ENCODE data around the gene BIRC3. TPM values are rescaled to one million over a fixed set of nuclear protein-coding genes. Genes with fewer than 3 reads are reported as not detected.
A peak's percentile ranks its signal among the peaks of the same experiment; 100 is the strongest.
"Not testable (repeated sequence)": the region's sequence is repeated elsewhere in the genome, so short reads cannot be mapped to it uniquely, and the experiment has no call there.

The BIRC3 gene
- total RNA-seq, 1 donor from 2014 or later = 7.1 TPM

- Histone ChIP-seq H3K9me3 (no peaks in the 10 kb centered on the region), H3K27ac (no peak overlapping the region), H3K36me3 (peaks cover 0 to 24% of the 10 kb centered on the region in 2 donors)
Observed at GRCh38 chr11:102331341-102331740, 14.1 kb downstream of the BIRC3 start.

DNA sequence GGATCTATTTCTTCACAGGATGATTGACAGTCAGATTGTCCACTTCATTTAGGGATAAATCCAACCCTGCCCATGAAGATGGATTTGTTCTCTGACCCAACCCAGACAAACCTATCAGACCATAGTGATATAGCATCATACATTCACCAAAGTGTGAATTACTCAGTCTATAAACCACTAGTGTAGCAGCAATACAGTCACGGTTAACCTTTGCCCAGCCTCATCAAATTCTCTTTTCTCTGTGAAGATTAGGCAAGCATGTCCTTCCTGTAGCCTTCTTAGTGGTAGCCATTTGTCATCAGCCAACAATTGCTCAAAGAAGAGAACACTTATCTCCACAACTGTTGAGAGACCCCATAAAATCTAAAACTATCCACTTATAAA is 15.3 kb downstream of the BIRC3 start:
- intact Hi-C loops (cut with DNase I) = no loop called here
- no peak for TF ChIP-seq CTCF (IDR thresholded peaks at IDR 0.05)
- no peak for TF ChIP-seq POLR2A (IDR thresholded peaks at IDR 0.05)
- TF ChIP-seq POLR2AphosphoS5 (IDR thresholded peaks at IDR 0.05; ENCODE audit: insufficient read depth in 1 of 2, low read depth in 1 of 2) = no peak
- Histone ChIP-seq H3K4me3 (no peak overlapping the region), H3K36me3 (peaks cover 0 to 16% of the 10 kb centered on the region in 2 donors), H3K27me3 (no peaks in the 10 kb centered on the region), H3K27ac (no peak overlapping the region), H3K9me3 (no peaks in the 10 kb centered on the region), H3K4me1 (no peaks in the 10 kb centered on the region)
- no peak for DNase-seq (ENCODE audit: extremely low spot score in 2 of 2)

More at GRCh38 chr11:102331341-102331740, 14.1 kb downstream of the BIRC3 start:
- intact Hi-C loops (cut with DNase I) = no loop called here
- TF ChIP-seq POLR2A (IDR thresholded peaks at IDR 0.05) (no peak), POLR2AphosphoS5 (IDR thresholded peaks at IDR 0.05; ENCODE audit: insufficient read depth in 1 of 2, low read depth in 1 of 2) (no peak), CTCF (IDR thresholded peaks at IDR 0.05) (no peak)
- Histone ChIP-seq H3K4me1 (no peaks in the 10 kb centered on the region), H3K27me3 (no peaks in the 10 kb centered on the region), H3K4me3 (no peak overlapping the region)
- DNase-seq (ENCODE audit: extremely low spot score in 2 of 2) = no peak

- H3K36me3 ChIP-seq = no peaks in the 10 kb centered on the region
- no peak for DNase-seq (ENCODE audit: extremely low spot score in 2 of 2)
- H3K4me1 ChIP-seq = no peaks in the 10 kb centered on the region
- H3K27ac ChIP-seq = no peak overlapping the region
- intact Hi-C loops (cut with DNase I) = no loop called here
- no peaks in the 10 kb centered on the region for H3K27me3 ChIP-seq
- no peak overlapping the region for H3K4me3 ChIP-seq
- TF ChIP-seq CTCF (IDR thresholded peaks at IDR 0.05) = no peak
- no peak for TF ChIP-seq POLR2A (IDR thresholded peaks at IDR 0.05)
- TF ChIP-seq POLR2AphosphoS5 (IDR thresholded peaks at IDR 0.05; ENCODE audit: insufficient read depth in 1 of 2, low read depth in 1 of 2) = no peak
- H3K9me3 ChIP-seq = no peaks in the 10 kb centered on the region
Observed at GRCh38 chr11:102338479-102339010, 21.3 kb downstream of the BIRC3 start.

DNA sequence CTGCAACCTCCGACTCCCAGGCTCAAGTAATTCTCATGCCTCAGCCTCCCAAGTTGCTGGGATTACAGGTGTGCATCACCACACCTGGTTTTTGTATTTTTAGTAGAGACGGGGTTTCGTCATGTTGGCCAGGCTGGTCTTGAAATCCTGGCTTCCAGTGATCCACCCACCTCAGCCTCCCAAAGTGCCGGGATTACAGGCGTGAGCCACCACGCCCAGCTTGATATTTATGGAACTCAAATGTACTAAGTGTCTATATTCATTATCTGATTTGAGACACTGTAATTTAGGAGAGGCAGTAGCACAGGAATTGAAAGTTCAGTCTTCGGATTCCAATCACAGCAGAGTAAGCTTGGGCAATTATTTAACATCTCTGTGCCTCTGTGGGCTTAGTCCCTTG is 24.0 kb downstream of the BIRC3 start:
- intact Hi-C loops (cut with DNase I) = loop anchor here (5.0 to 10.0 kb wide), 2 partner anchors 47 to 156 kb away; no protein-coding TSS in a partner anchor
- H3K27ac ChIP-seq; H3K9me3 ChIP-seq; H3K4me3 ChIP-seq; H3K4me1 ChIP-seq; H3K36me3 ChIP-seq; DNase-seq (ENCODE audit: extremely low spot score in 2 of 2); H3K27me3 ChIP-seq: not testable (repeated sequence)

DNA sequence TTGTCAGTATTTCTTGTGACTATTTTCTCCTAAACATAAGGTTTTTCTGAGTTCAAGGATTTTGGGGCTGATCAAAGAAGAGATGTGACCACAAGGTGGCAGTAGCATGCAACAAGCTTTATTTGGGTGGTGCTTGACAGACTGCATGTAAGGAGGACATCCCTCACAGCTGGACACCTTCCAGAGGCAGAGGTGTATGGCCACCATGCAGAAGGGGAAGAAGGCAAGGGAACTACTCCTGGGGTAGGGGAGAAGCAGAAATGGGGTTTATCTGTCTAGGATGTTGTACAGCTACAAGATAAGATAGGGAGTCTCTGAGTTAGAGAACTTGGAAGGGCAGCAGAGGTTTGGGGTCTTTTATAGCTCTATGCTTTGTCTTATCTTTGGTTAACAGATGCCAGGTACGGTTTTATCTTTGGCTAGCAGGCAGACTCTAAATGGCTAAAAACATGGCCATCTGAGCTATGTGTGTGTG is 24.6 kb downstream of the BIRC3 start:
- Histone ChIP-seq H3K4me1 (peaks cover 9% of the 10 kb centered on the region), H3K9me3 (no peaks in the 10 kb centered on the region), H3K27me3 (no peaks in the 10 kb centered on the region), H3K4me3 (no peak overlapping the region), H3K36me3 (no peaks in the 10 kb centered on the region), H3K27ac (no peak overlapping the region)
- intact Hi-C loops (cut with DNase I) = loop anchor here (5.0 to 10.0 kb wide), 2 partner anchors 47 to 155 kb away; no protein-coding TSS in a partner anchor
- no peak for DNase-seq (ENCODE audit: extremely low spot score in 2 of 2)
- TF ChIP-seq CTCF (IDR thresholded peaks at IDR 0.05) = peak in 1 of 3 experiments; percentile 75
- peak in 1 of 2 donors; percentile 45 for TF ChIP-seq POLR2AphosphoS5 (IDR thresholded peaks at IDR 0.05; ENCODE audit: insufficient read depth in 1 of 2, low read depth in 1 of 2)
- TF ChIP-seq POLR2A (IDR thresholded peaks at IDR 0.05) = no peak

Data from vagina (tissue), 2 donors.